ENCODE measurements around the gene SNAP25. TPM values are rescaled to one million over a fixed set of nuclear protein-coding genes. Genes with fewer than 3 reads are reported as not detected.

SNAP25 gene
- total and polyA plus RNA-seq, 9 of the 15 experiments (the other 6 are each of a cell fraction or from before 2014, with no cell fraction given): 0.07 TPM; not detected in 8

DNA sequence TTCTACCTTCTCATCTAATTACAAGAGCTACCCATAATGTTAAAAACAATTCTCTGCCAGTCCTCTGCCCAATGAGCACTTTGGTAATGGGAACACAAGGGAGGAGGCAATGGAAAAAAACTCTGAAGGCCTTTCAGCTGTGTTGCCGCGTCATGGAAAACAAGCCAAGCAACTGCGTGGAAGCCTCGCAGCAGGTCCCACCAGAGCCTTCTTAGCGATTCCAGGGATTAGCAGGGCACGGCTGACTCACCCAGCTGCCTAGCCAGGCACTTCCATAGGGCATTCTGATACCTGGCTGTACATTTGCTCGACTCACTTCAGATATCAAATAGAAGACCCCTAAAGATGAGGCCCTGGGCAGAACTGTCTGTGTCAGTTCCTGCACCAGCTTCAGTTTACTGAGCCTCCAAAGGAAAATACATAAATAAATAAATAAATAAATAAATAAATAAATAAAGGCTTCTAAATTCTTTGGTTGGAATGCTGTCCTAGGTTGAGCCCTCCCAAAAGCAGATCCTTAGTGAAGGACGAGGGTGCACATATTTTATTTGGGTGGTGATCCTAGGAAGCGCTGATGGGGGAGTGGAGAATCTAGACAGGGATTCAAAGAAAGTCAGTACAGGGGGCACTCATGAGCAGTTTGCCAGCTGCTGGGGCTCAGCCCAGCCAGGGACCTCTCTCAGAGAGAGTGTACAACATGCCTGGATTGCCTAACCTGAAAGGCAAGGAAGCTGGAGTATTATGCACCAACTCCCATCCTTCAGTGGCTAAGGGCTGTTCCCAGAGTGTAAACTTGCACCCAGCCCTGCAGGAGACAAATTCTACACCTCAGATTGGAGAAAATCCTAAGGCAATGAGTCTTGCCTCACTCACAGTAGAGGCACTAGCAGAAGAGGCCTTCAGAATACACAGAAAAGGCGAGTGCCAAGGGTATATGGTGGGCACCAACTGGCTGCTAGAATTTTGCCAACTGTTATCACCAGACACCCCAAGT is 18.2 kb downstream of the SNAP25 start (continued):
- no peak for TF ChIP-seq ZNF561 (CRISPR knock-in tag; conservative IDR thresholded peaks at IDR 0.05)
- TF ChIP-seq MCM7 (IDR thresholded peaks at IDR 0.05): no peak
- TF ChIP-seq ARID1B (IDR thresholded peaks at IDR 0.05): no peak

DNA sequence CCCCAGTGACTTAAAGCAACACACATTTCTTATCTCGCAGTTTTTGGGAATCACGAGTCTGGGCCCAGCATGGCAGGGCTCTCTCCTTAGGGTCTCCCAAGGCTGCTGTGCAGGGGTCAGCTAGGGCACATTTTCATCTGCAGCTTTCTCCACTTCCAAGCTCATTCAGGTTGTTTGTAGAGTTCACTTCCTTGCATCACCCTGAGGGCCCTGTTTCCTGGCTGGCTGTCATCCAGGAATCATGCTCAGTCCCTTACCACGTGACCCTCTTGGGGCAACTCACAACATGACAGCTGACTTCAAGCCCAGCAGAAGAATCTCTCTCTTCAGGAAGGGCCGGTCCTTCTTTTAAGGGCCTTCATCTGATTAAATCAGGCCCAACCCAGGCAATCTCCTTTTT is 21.3 kb downstream of the SNAP25 start:
- no peaks in the 10 kb centered on the region for H4K20me1 ChIP-seq (replicated peaks; ENCODE audit: control insufficient read depth, insufficient read depth, low read length)
- H3K9me1 ChIP-seq (ENCODE audit: control insufficient read depth, insufficient read depth, low read length): no peaks in the 10 kb centered on the region
- no peak overlapping the region for H2AFZ ChIP-seq (ENCODE audit: low read depth, low read length)
- ChIA-PET POLR2A (no interaction called here), CTCF (ENCODE audit: low intra/inter-chr PET ratio) (no interaction called here)
- WGBS (ENCODE audit: insufficient coverage, low coverage, missing lambda C conversion rate): 0% methylated on average over 3 of the region's 4 CpGs
- H3K4me2 ChIP-seq (ENCODE audit: insufficient read depth, low read length): no peak overlapping the region
- TF ChIP-seq NONO (IDR thresholded peaks at IDR 0.05; ENCODE audit: low read depth in 2 of 2, low read length in 1 of 2): no peak
- 0 out of 2 replicates have a peak, but pooled peaks have one; percentile 27 for TF ChIP-seq ELF1 (tag; IDR thresholded peaks at IDR 0.05)
- no peak for TF ChIP-seq NR2C2 (CRISPR knock-in tag; IDR thresholded peaks at IDR 0.05)
- peak; percentile 12; the same call in 1 of the 2 replicates for TF ChIP-seq NR2C2 (tag; IDR thresholded peaks at IDR 0.05)
- TF ChIP-seq, protein P1, sequence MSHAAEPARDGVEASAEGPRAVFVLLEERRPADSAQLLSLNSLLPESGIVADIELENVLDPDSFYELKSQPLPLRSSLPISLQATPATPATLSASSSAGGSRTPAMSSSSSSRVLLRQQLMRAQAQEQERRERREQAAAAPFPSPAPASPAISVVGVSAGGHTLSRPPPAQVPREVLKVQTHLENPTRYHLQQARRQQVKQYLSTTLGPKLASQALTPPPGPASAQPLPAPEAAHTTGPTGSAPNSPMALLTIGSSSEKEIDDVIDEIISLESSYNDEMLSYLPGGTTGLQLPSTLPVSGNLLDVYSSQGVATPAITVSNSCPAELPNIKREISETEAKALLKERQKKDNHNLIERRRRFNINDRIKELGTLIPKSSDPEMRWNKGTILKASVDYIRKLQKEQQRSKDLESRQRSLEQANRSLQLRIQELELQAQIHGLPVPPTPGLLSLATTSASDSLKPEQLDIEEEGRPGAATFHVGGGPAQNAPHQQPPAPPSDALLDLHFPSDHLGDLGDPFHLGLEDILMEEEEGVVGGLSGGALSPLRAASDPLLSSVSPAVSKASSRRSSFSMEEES (CRISPR knock-in tag; IDR thresholded peaks at IDR 0.05): peak; percentile 88
- TF ChIP-seq, protein P2, sequence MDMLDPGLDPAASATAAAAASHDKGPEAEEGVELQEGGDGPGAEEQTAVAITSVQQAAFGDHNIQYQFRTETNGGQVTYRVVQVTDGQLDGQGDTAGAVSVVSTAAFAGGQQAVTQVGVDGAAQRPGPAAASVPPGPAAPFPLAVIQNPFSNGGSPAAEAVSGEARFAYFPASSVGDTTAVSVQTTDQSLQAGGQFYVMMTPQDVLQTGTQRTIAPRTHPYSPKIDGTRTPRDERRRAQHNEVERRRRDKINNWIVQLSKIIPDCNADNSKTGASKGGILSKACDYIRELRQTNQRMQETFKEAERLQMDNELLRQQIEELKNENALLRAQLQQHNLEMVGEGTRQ (CRISPR knock-in tag; IDR thresholded peaks at IDR 0.05): peak; percentile 58
- TF ChIP-seq TOE1 (IDR thresholded peaks at IDR 0.05; ENCODE audit: borderline replicate concordance): 0 out of 2 replicates have a peak, but pooled peaks have one; percentile 35
- TF ChIP-seq TOE1 (CRISPR knock-in tag; IDR thresholded peaks at IDR 0.05; ENCODE audit: borderline replicate concordance, low read depth): no peak
- peak; percentile 60 for TF ChIP-seq RAD51 (IDR thresholded peaks at IDR 0.05; ENCODE audit: borderline replicate concordance, low read depth)
- TF ChIP-seq RBM17 (IDR thresholded peaks at IDR 0.05; ENCODE audit: borderline replicate concordance, low read depth, low read length): no peak
- no peaks in the 10 kb centered on the region for H3K4me1 ChIP-seq (replicated peaks in 1 of 2; ENCODE audit: control insufficient read depth in 2 of 2, insufficient read depth in 2 of 2, low read length in 2 of 2)
- H3K36me3 ChIP-seq (ENCODE audit: control insufficient read depth, insufficient read depth, low read length): no peaks in the 10 kb centered on the region
- H3K4me3 ChIP-seq: no peak overlapping the region
- BruUV-seq (replicated peaks): no TSS peak
- intact Hi-C loops (cut with micrococcal nuclease) (no loop called here), in situ Hi-C loops (cut with MboI) (no loop called here)
- no peaks in the 10 kb centered on the region for H3K9me3 ChIP-seq (replicated peaks; ENCODE audit: control insufficient read depth, insufficient read depth, low read depth, low read length)
- no peak overlapping the region for H3K27ac ChIP-seq (ENCODE audit: extremely low read depth, low read depth, low read length)
- no peak overlapping the region for H3K9ac ChIP-seq (ENCODE audit: insufficient read depth in 1 of 2, low read depth in 2 of 2, low read length in 2 of 2)
- DNase-seq (ENCODE audit: extremely low read depth in 1 of 4, low spot score in 3 of 4): peak in 1 of 4 experiments; percentile 4
- no peaks in the 10 kb centered on the region for H3K27me3 ChIP-seq (ENCODE audit: control insufficient read depth in 2 of 2, insufficient read depth in 2 of 2, low read length in 2 of 2)
- no peak for FAIRE-seq
- ATAC-seq: no peak
- H3K79me2 ChIP-seq (ENCODE audit: control insufficient read depth, insufficient read depth, low read length): no peaks in the 10 kb centered on the region
